Measurements from ENCODE around the gene CRNN. TPM values are rescaled to one million over a fixed set of nuclear protein-coding genes. Genes with fewer than 3 reads are reported as not detected.

CRNN gene
- polyA plus RNA-seq, 6 donors from 2014 or later: not detected

Other genes with a start within 250 kb of the CRNN start
- not detected for gene HRNR, start 190.1 kb downstream of the CRNN start, polyA plus RNA-seq (ENCODE audit: low read depth in 6 of 6)
- gene FLG, start 89.0 kb downstream of the CRNN start, polyA plus RNA-seq (ENCODE audit: low read depth in 6 of 6): not detected
- under 1 TPM in 1 of 6 donors, not detected in 5; 0.18 TPM for gene FLG2, start 54.3 kb downstream of the CRNN start, polyA plus RNA-seq (ENCODE audit: low read depth in 6 of 6)
- gene LCE5A, start 96.5 kb upstream of the CRNN start, polyA plus RNA-seq (ENCODE audit: low read depth in 6 of 6): not detected
- not detected for gene CRCT1, start 100.2 kb upstream of the CRNN start, polyA plus RNA-seq (ENCODE audit: low read depth in 6 of 6)
- gene LCE3E, start 152.5 kb upstream of the CRNN start, polyA plus RNA-seq (ENCODE audit: low read depth in 6 of 6): not detected
- not detected for gene LCE3D, start 166.3 kb upstream of the CRNN start, polyA plus RNA-seq (ENCODE audit: low read depth in 6 of 6)
- gene LCE3C, start 186.0 kb upstream of the CRNN start, polyA plus RNA-seq (ENCODE audit: low read depth in 6 of 6): not detected
- not detected for gene LCE3B, start 199.5 kb upstream of the CRNN start, polyA plus RNA-seq (ENCODE audit: low read depth in 6 of 6)
- not detected for gene LCE3A, start 208.8 kb upstream of the CRNN start, polyA plus RNA-seq (ENCODE audit: low read depth in 6 of 6)
- not detected for gene LCE2D, start 249.1 kb upstream of the CRNN start, polyA plus RNA-seq (ENCODE audit: low read depth in 6 of 6)

All from naive B cell (primary cell).